GM12873 (cell line): Measurements from ENCODE around the gene USP48.

ENCODE experiments used
- TF ChIP-seq, protein P1 (sequence below): IDR thresholded peaks from 2 replicates; pipeline ENCODE4 v1.5.1; 2012; ENCODE audit warnings: low read depth, mild to moderate bottlenecking, moderate library complexity, low read length, control low read depth; ENCODE audit not compliant: insufficient read depth; ENCODE audit errors: missing control alignments

Gene USP48

DNA sequence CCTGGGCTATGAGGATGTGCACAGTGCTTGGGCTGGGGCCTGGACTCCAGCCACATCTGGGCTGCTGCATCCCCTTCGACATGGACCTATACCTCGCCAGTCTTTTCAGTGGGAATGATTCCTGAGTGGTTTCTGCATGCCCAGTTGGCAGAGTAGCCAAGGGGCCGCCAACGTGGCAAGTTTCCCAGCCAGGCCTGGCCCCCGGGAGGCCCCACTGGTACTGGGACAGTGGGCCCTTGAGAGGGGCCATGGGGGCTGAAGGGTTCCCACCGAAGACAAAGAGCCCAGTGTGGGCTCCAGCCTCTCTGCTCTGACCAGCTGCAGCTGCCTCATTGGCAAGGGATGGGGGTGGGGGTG lies 129.2 kb downstream of the USP48 start:
- TF ChIP-seq, protein P1, sequence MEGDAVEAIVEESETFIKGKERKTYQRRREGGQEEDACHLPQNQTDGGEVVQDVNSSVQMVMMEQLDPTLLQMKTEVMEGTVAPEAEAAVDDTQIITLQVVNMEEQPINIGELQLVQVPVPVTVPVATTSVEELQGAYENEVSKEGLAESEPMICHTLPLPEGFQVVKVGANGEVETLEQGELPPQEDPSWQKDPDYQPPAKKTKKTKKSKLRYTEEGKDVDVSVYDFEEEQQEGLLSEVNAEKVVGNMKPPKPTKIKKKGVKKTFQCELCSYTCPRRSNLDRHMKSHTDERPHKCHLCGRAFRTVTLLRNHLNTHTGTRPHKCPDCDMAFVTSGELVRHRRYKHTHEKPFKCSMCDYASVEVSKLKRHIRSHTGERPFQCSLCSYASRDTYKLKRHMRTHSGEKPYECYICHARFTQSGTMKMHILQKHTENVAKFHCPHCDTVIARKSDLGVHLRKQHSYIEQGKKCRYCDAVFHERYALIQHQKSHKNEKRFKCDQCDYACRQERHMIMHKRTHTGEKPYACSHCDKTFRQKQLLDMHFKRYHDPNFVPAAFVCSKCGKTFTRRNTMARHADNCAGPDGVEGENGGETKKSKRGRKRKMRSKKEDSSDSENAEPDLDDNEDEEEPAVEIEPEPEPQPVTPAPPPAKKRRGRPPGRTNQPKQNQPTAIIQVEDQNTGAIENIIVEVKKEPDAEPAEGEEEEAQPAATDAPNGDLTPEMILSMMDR: no peak

DNA sequence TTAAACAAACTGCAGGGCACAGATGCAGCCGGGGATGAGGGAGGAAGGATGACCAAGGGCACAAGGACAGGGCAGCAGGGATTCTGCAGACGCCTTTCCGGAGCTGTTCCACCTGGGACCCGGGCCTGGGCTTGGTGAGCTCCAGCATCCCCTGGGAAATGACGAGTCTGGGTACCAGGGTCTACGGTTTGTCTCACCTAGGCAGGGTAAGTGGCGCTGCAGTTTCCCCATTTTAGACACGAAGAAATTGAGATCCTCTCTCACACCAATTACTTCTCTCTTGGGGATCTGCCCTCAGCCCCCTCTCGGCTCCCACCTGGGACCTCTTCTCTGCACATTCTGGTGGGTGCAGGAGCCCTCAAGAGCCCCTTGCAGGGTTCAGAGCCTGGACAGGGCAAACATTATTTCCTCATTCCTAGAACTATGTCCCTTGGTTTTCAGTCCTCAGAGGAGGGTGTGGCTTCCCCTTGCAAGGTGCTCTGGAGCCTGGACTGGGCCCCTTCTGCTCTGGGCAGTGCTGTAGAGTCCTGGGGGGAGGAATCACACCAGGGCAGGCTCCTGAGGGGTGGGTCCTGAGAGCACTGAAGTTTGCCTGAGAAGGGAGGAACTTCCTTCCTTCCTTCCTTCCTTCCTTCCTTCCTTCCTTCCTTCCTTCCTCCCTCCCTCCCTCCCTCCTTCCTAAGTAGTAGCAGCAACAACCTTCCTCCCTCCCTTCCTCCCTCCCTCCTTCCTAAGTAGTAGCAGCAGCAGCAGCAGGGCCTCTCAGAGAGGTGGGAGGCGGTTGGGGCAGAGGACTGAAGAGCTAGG lies 129.8 kb downstream of the USP48 start:
- TF ChIP-seq, protein P1: no peak

DNA sequence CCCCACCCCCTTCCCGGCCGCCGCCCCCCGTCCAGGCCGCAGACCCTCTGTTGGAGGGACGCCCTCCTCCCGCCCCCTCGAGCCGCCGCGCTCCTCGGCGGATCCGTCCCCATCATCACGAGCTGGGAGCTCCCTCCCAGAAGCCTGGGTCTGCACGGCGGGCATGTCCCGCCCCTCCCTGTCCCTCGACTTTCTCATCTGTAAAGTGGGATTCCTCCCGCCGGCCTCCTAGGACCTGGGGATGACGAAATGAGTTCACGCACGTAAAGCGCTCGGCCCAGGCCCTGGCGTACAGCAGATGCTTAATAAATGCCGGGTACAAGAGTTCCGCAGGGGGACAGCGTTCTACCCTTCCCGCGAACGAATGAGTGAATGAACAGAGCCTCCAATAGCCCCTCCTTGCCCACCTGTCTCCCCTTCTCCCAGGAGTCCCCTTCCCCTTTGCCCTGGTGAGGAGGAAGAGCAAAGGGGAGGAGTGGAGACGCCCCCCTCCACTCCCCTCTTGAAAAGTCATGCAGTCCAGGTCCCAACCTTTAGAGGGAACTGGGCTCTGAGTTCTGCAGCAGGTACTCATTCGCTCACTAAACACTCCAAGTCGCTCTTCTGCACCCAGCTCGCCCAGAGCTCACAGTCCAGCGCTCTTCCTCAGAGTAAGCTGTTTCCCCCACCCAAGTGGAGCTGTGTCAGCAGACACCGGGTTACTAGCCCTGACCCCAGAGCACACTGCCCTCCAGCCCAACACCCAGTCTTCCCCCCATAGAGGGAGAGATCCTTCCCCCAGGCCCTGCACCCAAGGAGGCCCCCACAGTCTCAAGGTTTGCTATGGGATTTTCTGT lies 130.6 kb downstream of the USP48 start:
- TF ChIP-seq, protein P1: no peak

DNA sequence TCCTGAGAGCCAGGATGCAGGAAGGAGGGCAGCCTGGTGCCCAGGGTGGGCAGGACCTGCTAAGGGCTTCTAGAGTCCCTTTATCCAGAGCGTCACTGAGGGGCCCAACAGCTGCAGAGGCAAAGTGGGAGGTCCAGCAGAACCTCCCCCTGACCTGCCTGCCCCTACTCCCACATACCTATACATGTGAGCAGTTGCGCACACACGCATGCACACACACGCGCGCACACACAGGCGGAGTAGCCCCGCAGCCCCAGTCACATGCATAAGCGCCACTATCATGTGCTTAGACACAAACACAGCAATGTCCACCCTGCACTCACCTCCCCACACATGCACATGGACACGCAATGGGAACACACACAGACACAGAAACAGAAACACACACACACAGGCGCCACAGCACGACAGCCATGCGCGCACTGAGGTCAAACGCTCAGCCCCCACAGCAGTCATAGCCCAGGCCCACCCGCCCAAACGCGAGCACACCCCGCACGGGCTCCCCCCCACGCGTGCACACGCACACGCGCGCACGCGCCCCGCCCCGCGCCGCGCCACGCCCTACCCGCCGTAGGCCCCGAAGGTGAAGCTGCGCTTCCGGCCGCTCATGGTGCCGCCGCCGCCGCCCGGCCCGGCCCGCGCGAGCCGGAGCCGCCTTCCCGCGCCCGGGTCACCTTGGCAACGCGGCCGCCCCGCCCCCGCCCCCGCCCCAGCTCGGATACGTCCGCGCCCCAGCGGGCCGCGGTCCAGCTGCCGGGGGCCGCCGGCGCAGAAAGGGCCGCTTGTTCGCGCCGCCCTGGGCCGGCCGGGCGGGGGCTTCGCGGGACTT lies 131.5 kb downstream of the USP48 start:
- TF ChIP-seq, protein P1: no peak

DNA sequence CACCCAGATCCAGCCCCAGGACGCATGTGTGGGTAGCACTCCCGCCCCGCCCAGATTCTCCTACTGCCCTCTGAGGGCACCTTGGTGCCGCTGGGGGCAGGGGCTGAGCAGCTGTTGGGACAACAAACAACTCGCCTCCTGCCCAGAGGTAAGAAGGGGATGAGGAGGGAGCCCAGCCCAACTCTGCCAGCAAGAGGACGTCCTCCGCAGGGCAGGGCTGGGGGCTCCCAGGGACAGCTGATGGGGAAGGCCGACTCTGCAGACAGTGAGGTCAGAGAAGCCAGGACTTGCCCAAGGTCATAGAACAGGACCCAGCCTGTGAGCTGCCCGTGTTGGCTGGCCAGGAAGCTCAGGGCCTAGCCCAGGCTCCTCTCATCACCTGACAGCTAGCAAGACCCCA lies 132.5 kb downstream of the USP48 start:
- TF ChIP-seq, protein P1: no peak

DNA sequence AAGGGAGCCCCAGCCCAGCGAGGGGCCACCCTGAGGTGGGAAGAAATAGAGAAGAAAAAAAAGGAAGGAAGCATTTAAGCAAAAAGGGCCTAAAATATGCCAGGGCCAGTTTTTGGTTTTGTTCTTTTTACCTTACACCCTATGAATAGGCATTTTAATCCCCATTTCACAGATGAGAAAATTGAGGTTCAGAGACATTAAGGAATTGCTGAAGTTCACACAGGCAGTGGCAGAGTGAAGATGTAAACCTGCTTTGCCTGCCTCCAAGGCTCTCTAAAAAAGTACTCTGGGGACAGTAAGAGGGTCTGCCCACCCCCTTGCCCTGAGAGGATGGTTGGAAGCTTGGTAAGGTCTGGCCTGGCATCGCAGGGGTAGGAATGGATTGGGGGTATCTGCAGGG lies 133.6 kb downstream of the USP48 start:
- TF ChIP-seq, protein P1: no peak

DNA sequence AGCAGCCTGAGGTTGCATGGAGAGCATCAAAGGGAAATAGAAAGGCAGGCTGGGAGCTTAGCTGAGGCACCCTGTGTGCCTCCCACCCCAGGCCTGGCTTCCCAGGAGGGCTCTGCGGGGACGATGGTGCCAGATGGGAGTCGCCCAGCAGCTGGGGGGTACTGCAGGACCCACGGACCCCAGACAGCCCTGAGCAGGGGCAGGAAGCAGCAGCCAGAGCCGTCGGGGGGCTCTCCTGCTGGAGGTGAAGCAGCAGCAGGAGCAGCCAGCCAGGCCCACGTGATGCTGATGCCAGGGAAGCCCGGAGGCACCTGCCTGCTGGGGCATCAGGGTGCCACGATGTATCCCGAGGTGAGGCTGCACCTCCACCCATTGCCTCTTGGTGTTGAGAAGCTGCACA lies 134.2 kb downstream of the USP48 start:
- TF ChIP-seq, protein P1: no peak
